ENCODE measurements around the gene BRICD5. TPM values are rescaled to one million over a fixed set of nuclear protein-coding genes. Genes with fewer than 3 reads are reported as not detected.

Gene BRICD5
- total RNA-seq, 1 donor from 2014 or later = 5.2 TPM

DNA sequence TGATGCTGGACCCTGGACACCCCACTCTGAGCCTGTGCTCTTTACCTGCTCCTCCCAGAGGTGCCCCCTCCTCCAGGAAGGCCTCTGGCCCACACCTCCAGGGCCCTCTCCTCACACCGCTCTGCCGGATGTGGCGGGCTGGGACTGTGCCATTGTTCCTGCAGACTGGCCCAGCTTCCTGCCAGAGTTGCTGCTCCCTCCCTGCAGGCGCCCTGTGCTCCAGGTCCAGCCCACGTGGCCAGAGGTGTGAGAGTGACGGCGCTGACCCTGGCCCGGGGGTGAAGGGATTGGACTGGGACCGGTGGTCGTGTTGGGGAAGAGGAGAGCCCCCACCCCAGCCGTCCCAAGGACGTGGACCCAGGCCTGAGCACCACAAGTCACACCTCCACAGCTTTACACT lies 18.4 kb upstream of the BRICD5 start:
- no peaks in the 10 kb centered on the region for H3K36me3 ChIP-seq

DNA sequence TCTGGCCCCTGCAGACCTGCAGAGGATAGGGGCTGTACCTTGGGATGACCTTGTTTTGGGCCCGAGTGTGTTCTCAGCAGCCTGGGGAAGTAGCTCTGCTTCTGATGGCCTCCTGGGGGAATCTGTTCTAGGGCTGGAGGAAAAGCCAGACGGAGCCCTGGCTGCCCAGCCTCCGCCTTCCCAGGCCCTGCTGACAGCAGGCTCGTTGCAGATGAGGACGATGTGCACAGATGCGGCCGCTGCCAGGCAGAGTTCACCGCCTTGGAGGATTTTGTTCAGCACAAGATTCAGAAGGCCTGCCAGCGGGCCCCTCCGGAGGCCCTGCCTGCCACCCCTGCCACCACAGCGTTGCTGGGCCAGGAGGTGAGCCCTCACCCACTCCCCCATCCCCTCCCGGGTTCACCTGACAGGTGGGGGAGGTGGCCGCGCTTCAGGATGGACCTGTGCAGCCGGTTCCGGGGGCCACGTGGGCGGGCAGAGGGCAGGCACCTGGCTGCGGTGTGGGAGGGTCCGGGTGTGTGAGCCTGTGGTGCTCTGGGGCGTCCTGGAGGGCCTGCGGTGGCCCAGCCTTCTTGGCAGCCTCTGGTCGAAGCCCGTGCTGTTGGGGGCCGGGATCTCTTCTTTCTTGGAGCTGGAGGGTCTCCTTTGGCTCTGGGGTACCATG lies 17.6 kb upstream of the BRICD5 start:
- TF ChIP-seq EZH2 (IDR thresholded peaks at IDR 0.05) (no peak), EZH2phosphoT487 (IDR thresholded peaks at IDR 0.05) (no peak)
- TF ChIP-seq, protein P1, sequence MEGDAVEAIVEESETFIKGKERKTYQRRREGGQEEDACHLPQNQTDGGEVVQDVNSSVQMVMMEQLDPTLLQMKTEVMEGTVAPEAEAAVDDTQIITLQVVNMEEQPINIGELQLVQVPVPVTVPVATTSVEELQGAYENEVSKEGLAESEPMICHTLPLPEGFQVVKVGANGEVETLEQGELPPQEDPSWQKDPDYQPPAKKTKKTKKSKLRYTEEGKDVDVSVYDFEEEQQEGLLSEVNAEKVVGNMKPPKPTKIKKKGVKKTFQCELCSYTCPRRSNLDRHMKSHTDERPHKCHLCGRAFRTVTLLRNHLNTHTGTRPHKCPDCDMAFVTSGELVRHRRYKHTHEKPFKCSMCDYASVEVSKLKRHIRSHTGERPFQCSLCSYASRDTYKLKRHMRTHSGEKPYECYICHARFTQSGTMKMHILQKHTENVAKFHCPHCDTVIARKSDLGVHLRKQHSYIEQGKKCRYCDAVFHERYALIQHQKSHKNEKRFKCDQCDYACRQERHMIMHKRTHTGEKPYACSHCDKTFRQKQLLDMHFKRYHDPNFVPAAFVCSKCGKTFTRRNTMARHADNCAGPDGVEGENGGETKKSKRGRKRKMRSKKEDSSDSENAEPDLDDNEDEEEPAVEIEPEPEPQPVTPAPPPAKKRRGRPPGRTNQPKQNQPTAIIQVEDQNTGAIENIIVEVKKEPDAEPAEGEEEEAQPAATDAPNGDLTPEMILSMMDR (IDR thresholded peaks at IDR 0.05) = no peak
- Histone ChIP-seq H3K79me2 (ENCODE audit: low read depth) (peaks cover 41% of the 10 kb centered on the region), H3K27me3 (no peaks in the 10 kb centered on the region), H3K4me1 (peaks cover 7% of the 10 kb centered on the region), H3K27ac (no peak overlapping the region), H3K9ac (no peak overlapping the region), H2AFZ (replicated peaks) (no peak overlapping the region), H3K9me3 (ENCODE audit: low read depth) (no peaks in the 10 kb centered on the region), H3K4me3 (no peak overlapping the region), H4K20me1 (ENCODE audit: low read depth) (peaks cover 34% of the 10 kb centered on the region), H3K4me2 (no peak overlapping the region), H3K36me3 (no peaks in the 10 kb centered on the region), H3F3A (ENCODE audit: low read depth) (no peaks in the 10 kb centered on the region)
- Mint-ChIP-seq H3K36me3 (peaks cover 2% of the 10 kb centered on the region), H3K9me3 (no peaks in the 10 kb centered on the region), H3K27ac (no peak overlapping the region), H3K4me1 (peaks cover 9% of the 10 kb centered on the region), H3K27me3 (ENCODE audit: insufficient read depth, low read depth) (peaks cover 2% of the 10 kb centered on the region), H3K4me3 (no peak overlapping the region)
- DNase-seq (ENCODE audit: low spot score) = no peak

More for the DNA sequence above, 18.4 kb upstream of the BRICD5 start:
- Histone ChIP-seq H3K27ac (no peak overlapping the region), H3K27me3 (no peaks in the 10 kb centered on the region), H3K4me2 (no peak overlapping the region), H3K4me3 (no peak overlapping the region), H3K4me1 (peaks cover 6% of the 10 kb centered on the region), H2AFZ (replicated peaks) (no peak overlapping the region), H3K9me3 (ENCODE audit: low read depth) (no peaks in the 10 kb centered on the region), H4K20me1 (ENCODE audit: low read depth) (peaks cover 32% of the 10 kb centered on the region), H3K9ac (no peak overlapping the region), H3K79me2 (ENCODE audit: low read depth) (peaks cover 36% of the 10 kb centered on the region), H3F3A (ENCODE audit: low read depth) (no peaks in the 10 kb centered on the region)
- Mint-ChIP-seq H3K9me3 (no peaks in the 10 kb centered on the region), H3K27me3 (ENCODE audit: insufficient read depth, low read depth) (peaks cover 2% of the 10 kb centered on the region), H3K4me1 (peaks cover 9% of the 10 kb centered on the region), H3K27ac (no peak overlapping the region), H3K4me3 (no peak overlapping the region), H3K36me3 (peaks cover 2% of the 10 kb centered on the region)
- TF ChIP-seq EZH2 (IDR thresholded peaks at IDR 0.05) (no peak), EZH2phosphoT487 (IDR thresholded peaks at IDR 0.05) (no peak)
- TF ChIP-seq, protein P1 (IDR thresholded peaks at IDR 0.05) = no peak
- no peak for DNase-seq (ENCODE audit: low spot score)

DNA sequence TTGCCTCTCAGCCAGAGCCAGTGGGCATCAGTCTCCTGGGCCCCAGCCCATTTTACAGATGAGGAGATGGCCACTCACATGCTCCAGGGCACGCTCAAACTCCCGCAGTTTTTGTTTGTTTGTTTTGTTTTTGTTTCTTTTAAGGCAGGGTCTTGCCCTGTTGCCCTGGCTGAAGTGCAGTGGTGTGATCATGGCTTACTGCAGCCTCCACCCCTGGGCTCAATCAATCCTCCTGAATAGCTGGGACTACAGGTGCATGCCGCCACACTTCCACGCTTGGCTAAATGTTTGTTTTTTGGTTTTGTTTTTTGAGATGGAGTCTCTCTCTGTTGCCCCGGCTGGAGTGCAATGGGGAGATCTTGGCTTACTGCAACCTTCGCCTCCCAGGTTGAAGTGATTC lies 16.3 kb upstream of the BRICD5 start:
- H3F3A ChIP-seq (ENCODE audit: low read depth) = peaks cover 3% of the 10 kb centered on the region
- Mint-ChIP-seq H3K4me1 (peaks cover 9% of the 10 kb centered on the region), H3K4me3 (no peak overlapping the region), H3K36me3 (peaks cover 2% of the 10 kb centered on the region), H3K9me3 (no peaks in the 10 kb centered on the region), H3K27ac (no peak overlapping the region), H3K27me3 (ENCODE audit: insufficient read depth, low read depth) (peaks cover 2% of the 10 kb centered on the region)
- no peaks in the 10 kb centered on the region for H3K36me3 ChIP-seq
- no peaks in the 10 kb centered on the region for H3K9me3 ChIP-seq (ENCODE audit: low read depth)
- no peak overlapping the region for H3K4me3 ChIP-seq
- H2AFZ ChIP-seq (replicated peaks) = no peak overlapping the region
- H3K27me3 ChIP-seq = no peaks in the 10 kb centered on the region
- peaks cover 7% of the 10 kb centered on the region for H3K4me1 ChIP-seq
- TF ChIP-seq EZH2phosphoT487 (IDR thresholded peaks at IDR 0.05) (no peak), EZH2 (IDR thresholded peaks at IDR 0.05) (no peak)
- TF ChIP-seq, protein P1 (IDR thresholded peaks at IDR 0.05) = no peak
- DNase-seq (ENCODE audit: low spot score) = no peak
- no peak overlapping the region for H3K27ac ChIP-seq
- H3K79me2 ChIP-seq (ENCODE audit: low read depth) = peaks cover 41% of the 10 kb centered on the region
- no peak overlapping the region for H3K9ac ChIP-seq
- peaks cover 34% of the 10 kb centered on the region for H4K20me1 ChIP-seq (ENCODE audit: low read depth)
- H3K4me2 ChIP-seq = no peak overlapping the region
